HG03378 (cell line): ENCODE data around the gene ADAM30.

ENCODE experiments used
- ATAC-seq: cut with Tn5 transposase; IDR thresholded peaks from one replicate; pipeline ENCODE4 v1.9.1; 2021; ENCODE audit warnings: mild to moderate bottlenecking, moderate library complexity; ENCODE audit not compliant: unreplicated experiment

ADAM30 gene

GRCh38 chr1:119909890-119910596 is 13.7 kb upstream of the ADAM30 start:
- no peak for ATAC-seq

GRCh38 chr1:119908661-119909060 is 12.3 kb upstream of the ADAM30 start:
- no peak for ATAC-seq

DNA sequence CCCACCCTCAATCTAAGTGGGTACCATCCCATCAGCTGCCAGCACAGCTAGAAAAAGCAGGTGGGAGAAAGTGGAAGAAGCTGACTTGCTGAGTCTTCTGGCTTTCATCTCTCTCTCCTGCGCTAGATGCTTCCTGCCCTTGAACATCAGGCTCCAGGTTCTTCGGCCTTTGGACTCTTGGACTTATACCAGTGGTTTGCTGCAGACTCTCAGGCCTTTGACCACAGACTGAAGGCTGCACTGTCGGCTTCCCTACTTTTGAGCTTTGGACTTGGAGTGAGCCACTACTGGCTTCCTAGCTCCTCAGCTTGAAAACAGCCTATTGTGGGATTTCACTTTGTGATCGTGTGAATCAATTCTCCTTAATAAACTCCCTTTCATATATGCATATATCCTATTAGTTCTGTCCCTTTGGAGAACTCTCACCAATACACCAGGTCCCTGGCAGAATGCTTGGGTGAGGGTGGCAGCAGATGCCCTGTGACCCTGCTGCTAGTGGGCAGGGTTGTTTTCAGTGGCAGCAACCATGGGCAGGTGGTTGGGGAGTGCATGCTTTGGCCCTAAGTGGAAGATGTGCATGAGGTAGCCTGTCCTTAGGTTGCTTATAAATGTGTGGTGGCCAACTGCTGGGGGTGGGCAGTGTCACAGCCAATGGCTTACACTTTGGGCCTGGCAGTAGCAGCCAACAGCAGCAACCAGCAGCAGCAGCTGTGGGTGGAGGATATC is 10.8 kb upstream of the ADAM30 start:
- no peak for ATAC-seq

GRCh38 chr1:119903443-119903835 is 7.1 kb upstream of the ADAM30 start:
- no peak for ATAC-seq

DNA sequence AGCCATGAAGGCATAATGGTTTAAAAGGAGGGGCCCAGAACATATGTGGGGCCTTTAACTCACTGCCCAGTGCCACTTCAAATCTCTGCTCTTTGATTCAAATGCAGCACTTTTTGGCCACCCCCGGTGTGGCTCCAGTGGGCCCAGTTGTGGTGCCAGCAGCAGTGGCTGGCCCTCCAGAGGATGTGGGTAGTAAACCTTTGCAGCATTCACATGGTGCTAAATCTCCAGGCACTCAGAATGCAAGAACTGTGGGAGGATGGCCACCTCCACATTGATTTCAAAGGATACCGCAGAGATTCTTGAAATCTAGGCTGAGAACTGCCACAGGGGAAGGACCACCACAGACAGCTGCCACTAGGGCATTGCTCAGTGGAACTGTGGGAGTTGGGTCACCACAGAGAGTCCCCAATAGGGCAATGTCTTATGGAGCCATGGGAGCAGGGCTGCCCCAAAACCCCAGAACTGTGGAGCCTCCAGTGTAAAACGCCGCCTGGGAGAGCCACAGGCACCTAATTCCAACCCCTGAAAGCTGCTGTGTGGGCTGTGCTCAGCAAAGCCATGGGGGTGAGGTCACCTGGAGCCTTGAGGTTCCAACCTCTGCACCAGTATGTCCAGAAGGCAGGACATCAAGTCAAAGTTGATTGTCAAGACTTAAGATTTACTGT is 6.6 kb upstream of the ADAM30 start:
- no peak for ATAC-seq

GRCh38 chr1:119898981-119899720 is 2.8 kb upstream of the ADAM30 start:
- ATAC-seq: no peak

DNA sequence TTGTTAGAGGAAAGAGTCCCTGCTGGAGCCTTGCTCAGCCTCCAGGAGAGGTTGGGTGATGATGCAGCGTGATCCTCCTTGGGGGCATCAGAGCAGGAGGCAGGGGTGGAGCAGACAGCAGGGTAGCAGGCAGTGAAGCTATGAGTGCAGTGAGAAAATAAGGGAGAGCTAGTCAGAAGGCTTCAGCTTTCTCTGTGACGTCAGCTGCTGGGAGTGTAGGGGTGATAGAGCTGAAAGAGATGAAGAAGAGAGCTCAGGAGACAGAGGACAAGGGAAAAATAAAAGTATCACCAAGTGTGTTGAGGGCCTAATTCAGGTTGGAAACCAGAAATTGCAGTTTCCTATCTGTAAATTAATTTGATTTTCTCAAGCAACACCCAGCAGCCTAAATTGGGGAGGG is 2.2 kb upstream of the ADAM30 start:
- ATAC-seq: no peak

DNA sequence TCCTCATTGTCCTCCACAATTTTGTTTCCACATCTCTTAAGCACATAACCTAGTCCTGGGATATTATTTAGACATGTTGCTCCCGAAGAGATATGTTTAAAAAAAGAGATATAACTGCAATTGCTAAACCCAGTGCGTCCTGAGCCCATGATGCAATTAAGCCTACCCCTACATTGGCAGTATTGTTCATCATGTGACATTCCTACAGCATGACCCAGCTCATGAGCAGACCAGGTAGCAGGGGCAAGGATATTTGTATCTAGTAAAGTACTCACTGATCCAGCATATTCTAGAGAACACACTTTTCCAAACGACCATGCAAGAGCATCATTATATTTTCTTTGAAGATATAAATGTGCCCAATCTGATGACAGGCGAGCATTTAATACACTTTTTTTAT is 1.2 kb downstream of the ADAM30 start:
- no peak for ATAC-seq

DNA sequence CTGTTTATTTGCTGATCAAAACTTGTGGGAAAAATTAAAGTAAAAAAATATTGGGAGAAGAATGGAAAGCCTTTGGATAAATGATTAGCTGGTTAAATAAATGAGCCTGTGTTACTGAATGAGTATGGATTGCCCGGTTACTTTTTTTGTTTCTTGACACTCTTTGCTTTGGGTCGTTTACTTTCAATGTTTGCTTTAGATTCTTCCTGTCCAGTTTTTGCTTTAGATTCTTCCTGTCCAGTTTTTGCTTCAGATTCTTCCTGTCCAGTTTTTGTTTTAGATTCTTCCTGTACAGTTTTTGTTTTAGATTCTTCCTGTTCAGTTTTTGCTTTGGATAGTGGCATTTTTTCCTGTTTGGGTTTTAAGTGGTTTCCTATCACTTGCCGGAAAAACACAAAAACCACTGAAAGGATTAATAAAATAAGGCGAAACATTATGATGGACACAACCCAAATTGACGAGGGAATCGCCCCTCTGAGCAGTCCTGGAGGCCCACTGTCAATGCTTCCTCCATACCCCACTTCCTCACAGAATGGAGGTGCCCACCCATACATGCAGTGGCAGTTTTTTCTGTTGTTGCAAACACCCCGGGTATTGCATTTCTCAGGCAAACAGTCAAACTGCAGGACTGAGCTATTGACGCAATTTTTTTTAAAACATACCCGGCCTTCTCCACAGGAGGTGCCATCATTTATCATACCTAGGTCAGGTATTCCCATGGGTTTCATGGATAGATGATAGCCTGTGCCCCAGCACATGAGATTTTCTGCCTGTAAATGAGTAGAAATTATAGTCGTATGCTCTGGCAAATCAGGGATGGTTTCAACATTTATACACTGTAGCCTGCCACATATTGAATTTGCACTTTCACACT is 2.3 kb downstream of the ADAM30 start:
- no peak for ATAC-seq

DNA sequence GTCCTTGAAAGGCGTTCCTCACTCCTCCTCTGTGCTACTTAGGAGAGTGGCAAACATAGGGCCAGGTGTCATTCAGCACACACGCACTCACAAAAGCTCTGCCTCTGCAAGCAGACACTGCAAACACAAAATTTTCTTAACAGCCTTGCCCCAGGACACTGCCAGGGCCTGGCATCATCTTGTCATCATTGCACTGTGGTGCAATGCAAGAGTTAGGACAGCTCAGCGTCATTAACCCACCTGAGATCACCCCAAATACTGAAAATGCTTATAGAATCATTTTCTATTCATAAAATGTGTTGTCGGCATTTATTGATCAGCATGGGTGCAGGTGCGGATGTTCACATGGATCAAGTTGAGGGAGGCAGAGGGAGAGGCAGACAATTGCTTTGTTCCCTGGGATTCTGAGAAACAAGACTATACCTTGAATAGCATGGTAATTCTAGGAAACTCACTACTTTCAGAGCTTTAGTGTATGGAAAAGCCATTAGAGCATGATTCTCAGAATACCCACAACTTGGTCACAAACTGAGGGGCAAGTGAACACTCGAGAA is 3.0 kb downstream of the ADAM30 start:
- ATAC-seq: no peak

DNA sequence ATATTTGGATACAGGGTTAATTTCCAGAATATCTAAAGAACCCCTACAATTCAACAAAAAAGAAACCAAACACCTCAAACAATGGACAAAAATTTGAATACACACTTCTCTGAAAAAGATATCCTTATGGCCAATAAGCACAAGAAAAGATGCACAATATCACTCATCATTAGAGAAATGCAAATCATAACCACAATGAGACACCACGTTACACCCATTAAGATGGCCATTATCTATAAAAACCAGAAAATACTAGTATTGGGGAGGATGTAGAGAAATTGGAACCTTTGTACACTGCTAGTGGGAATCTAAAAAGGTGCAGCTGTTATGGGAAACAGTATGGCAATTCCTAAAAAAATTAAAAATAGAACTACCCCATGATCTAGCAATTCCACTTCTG is 4.9 kb downstream of the ADAM30 start:
- ATAC-seq: no peak

DNA sequence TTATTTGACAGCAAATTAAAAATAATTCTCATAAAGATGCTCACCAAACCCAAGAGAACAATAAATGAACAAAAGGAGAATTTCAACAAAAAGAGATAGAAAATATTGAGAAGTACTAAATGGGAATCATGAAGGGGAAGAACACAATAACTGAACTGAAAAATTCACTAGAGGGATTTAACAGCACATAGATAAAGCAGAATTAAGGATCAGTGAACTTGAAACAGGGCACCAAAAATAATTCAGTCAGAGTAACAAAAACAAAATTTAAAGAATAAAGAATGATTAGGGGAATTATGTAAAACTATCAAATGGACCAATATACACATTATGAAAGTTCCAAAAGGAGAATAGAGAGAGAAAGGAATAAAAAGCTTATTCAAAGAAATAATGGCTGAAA is 7.8 kb downstream of the ADAM30 start:
- ATAC-seq: no peak

- no peak for ATAC-seq
These were observed 8.9 kb downstream of the ADAM30 start for GRCh38 chr1:119887427-119887826.

DNA sequence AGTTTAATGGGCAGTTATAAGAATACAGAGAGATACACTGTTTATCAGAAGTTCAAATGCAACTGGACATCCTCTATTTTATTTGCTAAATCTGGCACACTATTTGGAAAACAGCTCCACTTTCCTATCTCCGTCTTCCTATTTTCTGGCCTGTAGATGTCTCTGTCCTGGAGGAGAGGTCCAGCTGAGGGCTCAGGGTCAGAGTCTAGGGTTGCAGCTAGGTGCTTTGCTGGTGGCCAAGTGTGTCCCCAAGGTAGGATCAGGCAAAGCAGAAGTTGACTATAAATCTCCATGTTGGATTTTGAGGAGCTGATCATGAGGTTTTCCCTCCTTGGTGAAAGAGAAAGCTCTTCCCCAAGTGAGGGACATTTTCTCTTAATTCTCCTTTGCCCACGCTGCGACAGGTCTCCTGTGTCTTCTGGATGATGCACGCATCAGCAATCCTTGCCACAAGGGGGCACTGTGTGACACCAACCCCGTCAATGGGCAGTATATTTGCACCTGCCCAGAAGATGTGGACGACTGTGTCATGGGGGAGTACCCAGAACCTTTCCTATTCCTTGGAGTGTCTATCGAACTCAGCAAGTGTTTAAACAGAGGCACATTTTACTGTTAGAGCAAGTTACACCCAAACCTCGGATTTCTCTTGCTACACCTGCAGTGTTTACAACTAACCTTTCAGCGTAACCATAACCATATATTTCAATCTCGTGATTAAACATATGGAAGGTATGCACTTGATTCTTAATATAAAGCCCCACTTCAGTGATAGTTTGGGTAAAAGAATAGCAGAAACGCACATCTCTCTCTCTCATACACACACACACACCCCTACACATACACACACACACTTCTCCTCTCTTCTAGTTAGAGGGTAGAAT is 10.2 kb downstream of the ADAM30 start:
- no peak for ATAC-seq

- ATAC-seq: no peak
These were observed 11.6 kb downstream of the ADAM30 start for GRCh38 chr1:119884711-119885110.

DNA sequence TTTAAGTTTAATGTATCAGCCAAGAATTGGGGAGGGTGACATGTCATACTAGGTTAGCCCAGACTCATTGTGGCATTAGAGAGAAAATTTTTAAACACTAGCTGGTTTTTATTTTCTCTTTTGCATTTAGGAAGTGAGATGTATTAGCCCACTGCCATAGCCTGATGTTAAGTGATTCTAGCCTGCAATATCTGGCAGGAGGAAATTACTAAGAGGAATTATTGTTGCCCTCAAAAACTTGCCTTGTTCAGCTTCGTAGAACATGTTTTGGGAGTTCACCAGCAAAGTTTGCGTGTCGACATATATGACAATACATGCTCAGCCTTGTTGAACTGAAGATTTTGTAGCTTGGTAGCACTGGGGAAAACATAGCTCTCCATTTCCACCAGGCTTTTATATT is 12.5 kb downstream of the ADAM30 start:
- ATAC-seq: no peak

DNA sequence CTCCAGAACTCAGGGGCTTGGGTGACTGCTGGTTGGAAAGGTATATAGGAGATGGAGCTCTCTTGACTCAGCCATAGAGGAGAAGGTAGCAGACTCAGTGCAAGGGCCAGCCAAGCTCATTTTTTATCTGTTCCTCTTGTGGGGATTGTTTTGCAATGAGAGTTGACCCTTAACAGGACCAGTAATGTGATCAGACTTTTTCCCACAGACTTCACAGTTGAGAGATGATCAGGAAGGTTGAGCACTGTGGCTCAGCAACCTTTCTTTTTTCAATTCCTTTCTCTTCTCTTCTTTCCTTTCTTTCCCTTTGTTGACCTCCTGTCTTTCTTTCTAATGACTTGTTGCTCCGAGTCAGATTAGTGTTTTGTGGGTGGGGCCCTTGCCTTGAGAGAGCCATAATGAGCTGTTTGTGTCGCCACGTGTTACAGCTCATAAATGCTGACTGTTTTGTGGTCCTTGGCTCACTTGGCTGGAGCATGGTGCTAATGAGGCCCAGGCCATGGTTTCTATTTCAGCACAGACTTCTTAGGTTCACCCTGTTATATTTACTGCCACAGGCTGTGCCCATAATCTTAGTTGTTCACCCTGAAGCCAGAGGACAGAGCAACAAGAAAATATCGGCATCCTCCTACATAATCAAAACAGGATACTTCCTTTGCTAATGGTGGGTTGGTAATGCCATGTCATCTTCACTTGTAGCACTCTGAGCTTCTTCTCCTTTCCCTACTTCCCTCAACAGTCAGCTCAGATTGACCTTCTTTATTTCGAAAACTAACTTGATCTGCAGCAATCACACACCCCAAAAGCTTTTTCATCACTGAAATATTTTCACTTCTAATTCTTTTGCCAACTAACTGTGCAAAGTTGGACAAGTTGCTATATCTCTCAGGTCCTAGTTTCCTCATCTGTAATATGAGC is 13.9 kb downstream of the ADAM30 start:
- no peak for ATAC-seq
